COLO829 (cell line): Measurements from ENCODE around the gene ITGA3.
A peak's percentile ranks its signal among the peaks of the same experiment; 100 is the strongest.
"Not testable (repeated sequence)": the region's sequence is repeated elsewhere in the genome, so short reads cannot be mapped to it uniquely, and the experiment has no call there.

Experiments
- DNase-seq: peaks from one replicate; pipeline ENCODE4 v3.0.0; 2012; ENCODE audit warnings: low spot score

Gene ITGA3

DNA sequence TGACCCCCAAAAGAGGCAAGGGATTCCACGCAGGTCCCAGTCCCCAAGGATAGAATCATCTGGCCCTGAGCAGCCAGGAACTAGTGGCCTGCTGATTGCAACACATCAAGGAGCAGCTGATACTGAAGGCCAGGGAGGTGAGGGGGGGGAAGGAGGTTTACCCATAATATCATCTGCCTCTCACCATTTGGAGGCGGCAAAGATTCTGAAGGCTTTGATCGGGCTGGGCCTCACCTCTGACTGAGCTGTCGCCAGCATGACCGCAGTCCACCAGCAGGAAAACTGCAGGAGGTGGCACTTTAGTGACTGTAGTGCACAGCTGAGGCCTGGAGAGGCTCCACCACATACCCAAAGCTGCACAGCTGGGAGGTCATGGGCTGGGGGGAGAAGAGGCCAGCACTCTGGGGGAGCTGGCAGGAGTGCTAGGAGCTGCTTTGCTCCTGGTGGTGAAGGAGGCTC, 20.5 kb upstream of the ITGA3 start:
- DNase-seq: no peak

- DNase-seq: no peak
Measured at GRCh38 chr17:50035945-50036344, 20.0 kb upstream of the ITGA3 start.

DNA sequence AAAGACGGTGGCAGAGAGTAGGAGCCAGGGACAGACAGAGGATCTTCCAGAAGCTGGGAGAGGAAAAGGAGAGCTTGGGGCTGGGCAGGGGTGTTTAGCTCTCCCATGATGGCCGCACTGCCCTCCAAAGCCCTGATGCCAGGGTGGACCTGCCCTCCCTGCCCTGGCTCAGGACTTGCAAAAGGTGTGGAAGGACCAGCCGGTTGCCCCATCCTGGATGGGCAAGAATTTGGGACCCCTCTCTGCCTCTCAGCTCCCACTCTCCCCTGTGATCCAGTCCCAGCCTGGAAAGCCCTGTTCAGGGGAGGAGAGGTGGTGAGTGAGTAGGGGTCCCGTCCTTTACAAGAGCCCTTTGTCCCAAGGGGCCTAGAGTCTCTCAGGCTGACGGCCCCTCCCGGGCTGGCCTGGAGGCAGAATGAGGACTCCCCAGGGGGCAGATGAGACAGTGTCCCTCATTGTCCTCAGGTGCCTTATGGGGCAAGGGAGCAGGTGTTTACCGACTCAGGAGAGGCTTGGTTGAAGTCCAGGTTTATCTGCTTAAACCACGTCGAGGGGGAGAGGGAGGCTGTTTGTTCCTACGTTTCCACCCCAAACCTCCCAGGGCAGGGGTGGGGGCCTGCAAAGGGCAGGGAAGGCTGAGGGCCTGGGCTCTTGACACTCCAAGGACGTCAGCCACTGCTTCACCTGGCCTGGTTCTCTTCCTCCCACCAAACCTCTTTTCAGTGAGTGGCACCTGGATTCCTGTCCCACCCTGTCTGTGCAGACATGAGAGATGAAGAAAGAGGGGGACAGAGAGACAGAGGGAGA, 19.3 kb upstream of the ITGA3 start:
- DNase-seq: no peak

GRCh38 chr17:50037321-50038107, 18.4 kb upstream of the ITGA3 start:
- no peak for DNase-seq

DNA sequence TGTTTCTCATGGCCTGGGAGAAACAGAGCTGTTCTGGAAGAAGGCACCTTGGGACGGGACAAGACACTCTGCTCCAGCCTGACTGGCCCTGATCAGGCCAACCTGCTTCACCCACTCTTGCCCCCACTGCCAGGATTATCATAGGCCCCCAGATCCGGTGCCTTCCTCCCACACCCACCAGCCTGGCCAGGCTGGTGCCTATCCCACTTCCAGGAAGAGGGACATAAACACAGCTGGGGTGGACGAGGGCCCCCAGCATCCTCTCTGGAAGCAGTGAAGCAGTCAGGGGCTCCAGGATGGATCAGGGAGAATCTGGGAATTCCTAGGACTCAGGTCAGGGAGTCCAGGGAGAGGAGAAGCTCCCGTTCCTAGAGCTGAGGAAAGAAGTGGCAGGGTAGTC, 16.9 kb upstream of the ITGA3 start:
- no peak for DNase-seq

GRCh38 chr17:50040496-50040895, 15.4 kb upstream of the ITGA3 start:
- not testable (repeated sequence) for DNase-seq

DNA sequence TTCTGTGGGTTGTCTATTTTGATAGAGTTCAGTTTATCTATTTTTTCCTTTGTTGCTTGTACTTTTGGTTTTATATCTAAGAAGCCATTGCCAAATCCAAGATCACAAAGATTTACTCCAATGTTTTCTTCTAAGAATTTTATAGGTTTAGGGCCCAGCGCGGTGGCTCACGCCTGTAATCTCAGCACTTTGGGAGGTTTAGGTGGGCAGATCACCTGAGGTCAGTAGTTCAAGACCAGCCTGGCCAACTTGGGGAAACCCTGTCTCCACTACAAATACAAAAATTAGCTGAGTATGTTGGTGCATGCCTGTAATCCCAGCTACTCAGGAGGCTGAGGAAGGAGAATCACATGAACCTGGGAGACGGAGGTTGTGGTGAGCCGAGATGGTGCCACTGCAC, 13.7 kb upstream of the ITGA3 start:
- DNase-seq: no peak

GRCh38 chr17:50043290-50044148, 12.4 kb upstream of the ITGA3 start:
- no peak for DNase-seq

- DNase-seq: no peak
Measured at GRCh38 chr17:50044483-50044882, 11.4 kb upstream of the ITGA3 start.

- DNase-seq: no peak
Measured at GRCh38 chr17:50045154-50045553, 10.8 kb upstream of the ITGA3 start.

GRCh38 chr17:50046179-50046578, 9.7 kb upstream of the ITGA3 start:
- DNase-seq: no peak

GRCh38 chr17:50046667-50047066, 9.2 kb upstream of the ITGA3 start:
- DNase-seq: no peak

DNA sequence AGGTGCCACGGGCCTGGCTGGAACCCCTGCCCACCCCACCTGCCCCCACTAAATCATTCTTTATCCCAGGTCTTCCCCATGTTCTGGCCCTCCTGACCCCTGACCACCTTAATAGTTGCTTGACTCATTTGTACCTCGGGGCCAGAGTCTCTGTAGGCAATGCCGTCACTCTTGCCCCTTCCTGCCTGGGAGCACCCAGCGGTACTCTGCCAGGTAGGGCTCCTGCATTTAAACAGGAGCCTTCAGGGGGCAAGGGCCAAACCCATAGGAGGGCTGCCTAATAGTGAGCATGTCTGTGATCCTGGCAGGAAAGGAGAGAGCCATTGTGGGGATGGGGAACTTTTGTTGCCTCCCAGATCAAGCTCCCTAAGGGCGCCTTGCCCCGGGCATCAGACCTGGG, 8.8 kb upstream of the ITGA3 start:
- no peak for DNase-seq

GRCh38 chr17:50047488-50048126, 8.3 kb upstream of the ITGA3 start:
- no peak for DNase-seq

GRCh38 chr17:50048146-50048720, 7.7 kb upstream of the ITGA3 start:
- no peak for DNase-seq

- DNase-seq: no peak
Measured at GRCh38 chr17:50048988-50049387, 6.9 kb upstream of the ITGA3 start.

- DNase-seq: no peak
Measured at GRCh38 chr17:50049636-50050035, 6.3 kb upstream of the ITGA3 start.

- DNase-seq: no peak
Measured at GRCh38 chr17:50050431-50051032, 5.4 kb upstream of the ITGA3 start.

DNA sequence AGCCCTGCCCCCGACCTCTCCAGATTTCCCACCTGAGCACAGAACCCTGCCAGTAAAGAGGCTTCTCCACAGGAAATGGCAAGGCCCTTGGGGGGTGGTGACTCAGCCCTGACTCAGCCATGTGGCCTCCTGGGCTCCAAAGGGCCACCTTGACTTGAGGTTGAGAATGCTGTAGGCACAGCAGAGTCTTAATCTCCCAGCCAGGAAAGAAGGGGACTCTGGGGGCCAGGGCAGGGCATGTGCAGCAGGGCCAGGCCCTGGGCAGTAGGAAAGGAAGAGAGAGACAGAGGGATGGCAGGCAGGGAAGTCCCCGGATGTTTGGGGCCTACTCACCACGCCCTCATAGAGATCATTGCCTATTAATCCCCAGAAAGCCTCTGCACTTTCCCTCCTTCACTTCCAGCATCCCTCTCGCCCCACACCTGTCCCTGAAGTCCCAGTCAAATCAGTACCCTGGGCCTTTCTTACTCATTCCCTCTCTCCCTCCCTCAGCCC, 4.8 kb upstream of the ITGA3 start:
- peak; percentile 91 for DNase-seq

DNA sequence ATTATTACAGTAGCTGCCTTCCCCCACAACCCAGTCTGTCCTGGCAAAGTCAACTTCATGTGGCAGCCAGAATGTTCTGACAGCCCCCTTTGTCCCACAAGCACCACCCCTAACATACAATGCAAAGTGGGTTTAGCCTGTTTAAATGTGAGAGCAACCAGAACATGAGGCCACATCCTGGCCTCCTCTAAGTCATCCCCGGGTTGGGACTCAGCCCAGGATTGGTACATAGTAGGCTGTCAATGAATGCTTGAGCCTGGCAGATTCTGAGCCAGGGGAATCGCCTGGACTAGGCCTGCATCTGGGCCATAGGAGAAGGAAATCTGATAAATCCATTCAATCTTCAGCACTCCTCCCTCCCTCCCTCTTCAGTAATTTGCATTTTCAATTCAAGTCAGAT, 4.3 kb upstream of the ITGA3 start:
- DNase-seq: no peak

DNA sequence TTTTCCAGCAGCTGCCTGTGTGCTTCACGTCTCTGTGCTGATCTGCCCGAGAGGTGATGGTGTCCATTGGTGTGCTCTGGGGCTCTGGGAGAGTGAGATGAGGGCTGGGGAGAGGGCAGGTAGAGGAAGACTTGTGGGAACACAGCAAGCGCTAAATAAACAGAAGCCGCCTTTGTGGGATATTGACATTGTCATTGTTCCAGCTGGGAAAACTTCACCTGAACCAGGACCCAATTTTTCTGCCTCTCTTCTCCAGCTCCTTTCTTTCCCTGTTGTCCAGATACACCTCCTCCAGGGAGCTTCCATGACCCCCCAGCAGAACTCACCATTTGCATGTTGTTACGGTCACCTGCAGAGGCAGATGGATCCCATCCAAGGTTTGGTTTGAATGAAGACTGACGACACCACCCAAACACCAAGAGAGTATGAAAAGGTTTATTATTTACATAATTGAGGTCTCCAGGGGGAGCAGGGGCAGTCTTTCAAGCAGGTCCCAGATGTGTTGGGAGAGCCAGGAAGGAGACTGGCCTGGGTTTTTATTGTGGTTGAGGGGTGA, 3.6 kb upstream of the ITGA3 start:
- no peak for DNase-seq
